Measurements from ENCODE around the gene SLFNL1.

DNA sequence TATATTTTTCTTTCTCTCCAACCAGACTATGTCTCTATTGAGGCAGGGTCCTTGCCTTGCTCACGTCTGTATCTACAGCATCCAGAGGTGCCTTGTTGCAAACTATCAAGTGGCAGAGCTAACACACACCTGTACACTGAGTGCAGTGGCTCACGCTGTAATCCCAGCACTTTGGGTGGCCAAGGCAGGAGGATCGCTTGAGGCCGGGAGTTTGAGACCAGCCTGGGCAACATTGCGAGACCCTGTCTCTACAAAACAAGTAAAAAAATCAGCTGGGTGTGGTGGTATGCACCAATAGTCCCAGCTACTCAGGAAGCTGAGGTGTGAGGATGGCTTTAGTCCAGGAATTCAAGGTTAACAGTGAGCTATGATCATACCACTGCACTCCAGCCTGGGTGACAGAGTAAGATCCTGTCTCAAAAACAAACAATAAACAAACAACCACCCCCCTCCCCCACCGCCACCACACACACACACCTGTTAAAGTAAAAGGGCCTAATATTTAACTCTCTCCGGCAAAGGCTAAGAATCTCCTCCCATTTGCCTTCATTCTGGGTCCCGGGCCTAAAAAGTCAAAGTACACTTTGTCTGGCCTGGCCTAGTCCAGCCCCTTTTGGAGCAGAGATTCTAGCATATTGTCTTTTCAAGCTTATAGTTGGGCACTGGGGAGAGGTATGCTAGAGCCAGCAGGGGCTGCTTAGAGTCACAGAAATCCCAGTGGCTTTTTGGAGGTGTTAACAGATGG is 9.5 kb upstream of the SLFNL1 start:
- TF ChIP-seq CTCF (conservative IDR thresholded peaks at IDR 0.05; ENCODE audit: low read length) (no peak), EZH2phosphoT487 (IDR thresholded peaks at IDR 0.05; ENCODE audit: borderline replicate concordance) (no peak)
